HG02763 (cell line): Measurements from ENCODE around the gene APPL2.

Experiments used
- ATAC-seq: cut with Tn5 transposase; IDR thresholded peaks from one replicate; pipeline ENCODE4 v1.9.1; 2021; ENCODE audit warnings: mild to moderate bottlenecking, moderate library complexity; ENCODE audit not compliant: unreplicated experiment

Gene APPL2

GRCh38 chr12:105224399-105224798 lies 11.6 kb downstream of the APPL2 start:
- ATAC-seq, result no peak

GRCh38 chr12:105223884-105224283 lies 12.1 kb downstream of the APPL2 start:
- no peak for ATAC-seq

DNA sequence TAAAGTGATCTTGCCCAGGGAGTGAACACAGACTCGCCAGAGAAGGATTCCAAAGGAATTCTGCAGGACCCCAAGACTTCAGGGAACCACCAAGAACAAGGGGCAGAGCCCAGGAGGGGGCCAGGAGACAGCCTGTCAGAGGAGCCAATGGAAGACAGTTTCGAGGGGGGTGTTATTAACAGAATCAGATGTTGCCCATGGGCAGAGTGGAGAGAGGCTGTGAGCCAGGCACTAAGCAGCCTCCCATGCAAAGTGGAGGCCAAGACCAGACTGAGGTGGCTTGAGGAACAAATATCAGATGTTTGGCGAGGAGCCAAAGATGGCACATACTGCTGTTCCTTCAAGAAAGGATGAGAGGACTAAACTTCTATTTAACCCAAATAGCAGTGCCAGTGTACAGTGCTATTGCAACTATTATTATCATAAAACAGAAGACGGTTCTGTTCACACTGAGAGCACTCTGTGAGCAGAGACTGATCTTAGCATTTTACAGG lies 12.6 kb downstream of the APPL2 start:
- no peak for ATAC-seq

GRCh38 chr12:105222726-105223351 lies 13.1 kb downstream of the APPL2 start:
- ATAC-seq, result no peak

GRCh38 chr12:105222284-105222655 lies 13.7 kb downstream of the APPL2 start:
- ATAC-seq, result no peak

- no peak for ATAC-seq
Measured at GRCh38 chr12:105221583-105222283, 14.2 kb downstream of the APPL2 start.

DNA sequence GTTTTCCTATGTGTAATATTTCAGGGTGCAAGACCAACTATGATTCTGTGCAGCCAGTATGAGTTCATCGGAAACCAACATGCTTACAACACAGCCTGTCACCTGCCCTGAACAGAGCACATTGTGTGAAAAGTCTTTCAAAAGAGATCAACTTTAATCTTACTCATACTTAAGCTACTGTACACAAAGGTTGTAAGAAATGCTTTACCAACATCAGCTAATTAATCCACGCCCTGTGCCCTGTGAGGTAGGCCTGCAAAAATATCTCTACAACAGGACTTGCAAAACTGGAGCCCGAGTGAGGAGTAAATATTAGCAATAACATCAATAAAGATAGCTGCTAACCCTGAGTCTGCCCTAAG lies 15.1 kb downstream of the APPL2 start:
- no peak for ATAC-seq

DNA sequence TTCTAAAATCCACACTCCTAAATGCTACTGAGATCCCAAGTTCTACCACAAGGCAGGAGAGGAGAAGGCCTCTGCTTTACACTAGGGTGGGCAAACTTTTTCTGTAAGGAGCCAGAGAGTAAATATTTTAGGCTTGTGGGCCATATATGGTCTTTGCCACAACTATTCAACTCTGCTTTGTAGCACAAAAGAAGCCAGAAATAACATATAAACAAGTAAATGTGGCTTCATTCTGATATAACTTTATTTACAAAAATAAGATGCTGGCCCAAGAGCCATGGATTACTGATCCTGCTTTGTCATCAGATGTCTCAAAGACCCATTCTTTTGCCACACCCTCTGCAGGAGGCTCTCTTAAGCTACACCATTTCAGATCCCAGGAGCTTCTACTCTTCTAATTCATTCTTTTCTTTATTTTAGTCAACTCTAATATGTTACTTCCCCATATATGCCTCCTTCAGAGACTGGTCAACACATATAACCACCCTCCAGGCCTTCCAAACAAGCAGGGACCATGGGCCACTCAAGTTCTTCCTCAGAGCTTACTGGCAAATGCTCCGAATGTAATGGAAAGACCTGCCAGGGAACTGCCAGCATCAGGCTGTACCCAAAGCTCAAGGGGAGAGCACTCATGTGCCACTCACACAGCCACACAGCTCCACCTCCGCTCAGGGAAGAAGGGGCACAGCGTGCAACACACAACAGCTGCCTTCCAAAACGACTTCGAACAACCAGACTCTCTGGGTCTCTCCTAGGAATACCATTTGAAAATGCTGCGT lies 15.6 kb downstream of the APPL2 start:
- ATAC-seq, result no peak

GRCh38 chr12:105219261-105220028 lies 16.5 kb downstream of the APPL2 start:
- no peak for ATAC-seq

- no peak for ATAC-seq
Measured at GRCh38 chr12:105218434-105218833, 17.5 kb downstream of the APPL2 start.

- ATAC-seq, result no peak
Measured at GRCh38 chr12:105214670-105215375, 21.2 kb downstream of the APPL2 start.

- no peak for ATAC-seq
Measured at GRCh38 chr12:105214148-105214547, 21.8 kb downstream of the APPL2 start.

GRCh38 chr12:105212438-105212837 lies 23.5 kb downstream of the APPL2 start:
- no peak for ATAC-seq

DNA sequence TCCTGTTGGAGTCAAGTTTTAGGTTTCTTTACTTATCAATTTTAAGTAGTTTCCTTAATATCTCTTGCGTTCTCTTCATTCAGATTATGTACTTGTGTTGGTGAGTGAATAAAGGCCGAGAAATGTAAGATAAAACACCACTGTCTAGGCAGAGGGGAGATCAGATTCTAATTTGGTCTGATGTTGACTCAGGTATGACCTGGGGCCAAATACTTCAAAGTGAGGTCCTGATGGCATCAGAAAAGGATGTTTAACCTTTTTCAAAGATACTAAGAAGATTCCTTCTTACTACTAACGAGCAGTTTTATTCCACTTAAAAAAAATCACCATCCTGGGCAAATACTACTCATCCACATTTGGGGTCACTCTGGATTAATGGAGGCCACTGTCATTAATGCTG lies 26.9 kb downstream of the APPL2 start:
- ATAC-seq, result no peak

- no peak for ATAC-seq
Measured at GRCh38 chr12:105206686-105207374, 29.1 kb downstream of the APPL2 start.

DNA sequence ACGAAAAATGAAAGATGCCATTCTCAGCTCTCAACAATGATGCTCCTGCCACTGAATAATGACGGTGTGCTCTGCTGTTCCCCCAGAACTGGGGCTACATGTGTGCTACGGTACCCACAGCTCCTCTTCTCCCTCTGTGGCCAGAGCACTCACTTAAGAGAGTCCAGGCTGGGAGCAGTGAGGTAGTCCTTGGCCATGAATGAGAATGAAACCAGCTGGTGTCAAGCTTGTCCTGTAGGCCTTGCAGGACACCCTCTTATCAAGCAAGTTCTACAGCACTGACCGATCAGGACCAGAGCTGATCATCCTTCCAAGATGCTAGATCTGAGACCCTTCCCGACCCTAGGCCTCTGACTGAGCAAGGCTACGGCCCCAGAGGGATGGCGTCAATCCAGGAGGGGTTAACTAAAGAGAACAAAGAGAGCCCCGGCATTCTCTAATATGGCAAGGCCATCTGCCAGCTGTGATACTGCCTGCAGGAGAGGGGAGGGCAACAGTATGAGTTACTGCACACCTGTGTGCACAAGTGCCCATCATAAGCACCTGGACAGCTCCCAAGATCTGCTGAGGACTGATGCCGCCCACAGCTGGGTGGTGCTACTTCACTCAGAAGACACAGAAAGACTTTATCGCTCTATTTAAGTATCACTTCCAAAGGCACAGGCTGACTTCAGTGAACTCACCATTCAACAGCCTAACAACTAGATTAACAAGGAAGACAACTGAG lies 30.5 kb downstream of the APPL2 start:
- ATAC-seq, result no peak

- ATAC-seq, result no peak
Measured at GRCh38 chr12:105204916-105205315, 31.1 kb downstream of the APPL2 start.

GRCh38 chr12:105204127-105204526 lies 31.8 kb downstream of the APPL2 start:
- ATAC-seq, result no peak

DNA sequence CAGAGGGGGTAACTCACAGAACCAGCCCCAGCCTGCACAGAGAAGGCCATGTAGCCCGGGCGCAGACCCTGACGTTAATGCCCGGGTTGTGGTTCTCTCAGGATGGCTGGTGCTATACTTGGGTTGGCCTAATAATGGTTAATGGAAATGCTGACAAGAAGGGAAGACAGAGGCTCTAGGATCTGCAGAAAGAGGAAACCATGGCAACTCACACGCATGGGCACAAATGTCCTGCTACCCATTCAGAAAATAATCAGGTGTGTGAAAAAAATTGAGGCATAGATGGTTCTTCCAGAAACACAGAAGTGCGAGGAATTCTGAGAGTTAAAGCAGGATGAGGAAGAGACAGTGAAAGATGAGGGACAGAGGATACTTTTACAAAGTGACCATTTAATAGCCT lies 33.8 kb downstream of the APPL2 start:
- no peak for ATAC-seq
